GM19238 (cell line): ENCODE data around the gene RBM44.
A peak's percentile ranks its signal among the peaks of the same experiment; 100 is the strongest.
"Not testable (repeated sequence)": the region's sequence is repeated elsewhere in the genome, so short reads cannot be mapped to it uniquely, and the experiment has no call there.

Source experiments
- DNase-seq: peaks from one replicate; pipeline ENCODE4 v3.0.0; 2011; ENCODE audit warnings: low spot score; ENCODE audit not compliant: insufficient read length

Gene RBM44

GRCh38 chr2:237798236-237799059, at the start of gene RBM44:
Gene RBM44 (plus strand): TSS chr2:237798779. CDS start chr2:237813610, 14,831 bp downstream.
- no peak for DNase-seq

GRCh38 chr2:237749002-237749401, 49.6 kb upstream of the RBM44 start:
- no peak for DNase-seq

GRCh38 chr2:237749961-237750360, 48.6 kb upstream of the RBM44 start:
- DNase-seq: no peak

GRCh38 chr2:237750441-237750840, 48.1 kb upstream of the RBM44 start:
- not testable (repeated sequence) for DNase-seq

- peak; percentile 72 for DNase-seq
These were observed 45.8 kb upstream of the RBM44 start for GRCh38 chr2:237752761-237753165.

GRCh38 chr2:237754182-237754581, 44.4 kb upstream of the RBM44 start:
- no peak for DNase-seq

- no peak for DNase-seq
These were observed 43.8 kb upstream of the RBM44 start for GRCh38 chr2:237754626-237755248.

- DNase-seq: no peak
These were observed 41.0 kb upstream of the RBM44 start for GRCh38 chr2:237757616-237758015.

- no peak for DNase-seq
These were observed 40.4 kb upstream of the RBM44 start for GRCh38 chr2:237758185-237758584.

- no peak for DNase-seq
These were observed 39.4 kb upstream of the RBM44 start for GRCh38 chr2:237759176-237759575.

- DNase-seq: no peak
These were observed 37.8 kb upstream of the RBM44 start for GRCh38 chr2:237760506-237761502.

- not testable (repeated sequence) for DNase-seq
These were observed 36.0 kb upstream of the RBM44 start for GRCh38 chr2:237762291-237763182.

GRCh38 chr2:237763812-237764211, 34.8 kb upstream of the RBM44 start:
- no peak for DNase-seq

GRCh38 chr2:237765122-237765521, 33.5 kb upstream of the RBM44 start:
- DNase-seq: not testable (repeated sequence)

GRCh38 chr2:237765875-237766274, 32.7 kb upstream of the RBM44 start:
- no peak for DNase-seq

GRCh38 chr2:237766340-237766739, 32.2 kb upstream of the RBM44 start:
- DNase-seq: no peak

GRCh38 chr2:237772513-237772912, 26.1 kb upstream of the RBM44 start:
- DNase-seq: no peak

- no peak for DNase-seq
These were observed 24.8 kb upstream of the RBM44 start for GRCh38 chr2:237773826-237774225.

GRCh38 chr2:237774811-237775553, 23.6 kb upstream of the RBM44 start:
- DNase-seq: peak; percentile 45

- DNase-seq: no peak
These were observed 19.1 kb upstream of the RBM44 start for GRCh38 chr2:237779521-237779920.
